SK-N-SH treated with all-trans-retinoic acid at 6 μM for 48 hours (cell line): ENCODE results near the gene CENPP.
"Not testable (repeated sequence)": the region's sequence is repeated elsewhere in the genome, so short reads cannot be mapped to it uniquely, and the experiment has no call there.

Experiments
- CSRNP3 ChIP-seq: fragments of 250-450 bp; sonication (Bioruptor Pico); IDR thresholded peaks from 2 replicates; pipeline ENCODE4 v1.5.1; 2021; ENCODE audit warnings: mild to moderate bottlenecking, moderate library complexity
- OSR1 ChIP-seq: fragments of 250-450 bp; sonication (Bioruptor Pico); IDR thresholded peaks from 2 replicates; pipeline ENCODE4 v1.8.0; 2022; ENCODE audit warnings: moderate library complexity, mild to moderate bottlenecking, inconsistent platforms
- PATZ1 ChIP-seq: fragments of 250-450 bp; sonication (Bioruptor Pico); IDR thresholded peaks from 2 replicates; pipeline ENCODE4 v1.8.0; 2020; ENCODE audit warnings: mild to moderate bottlenecking, moderate library complexity, borderline replicate concordance
- ZFP3 ChIP-seq: fragments of 250-450 bp; sonication (Bioruptor Pico); IDR thresholded peaks from 2 replicates; pipeline ENCODE4 v1.5.0; 2020; ENCODE audit warnings: mild to moderate bottlenecking, moderate library complexity

- not testable (repeated sequence) for TF ChIP-seq CSRNP3, PATZ1, OSR1, ZFP3 (CRISPR knock-in tag)
Measured at GRCh38 chr9:92573612-92574011, 247.9 kb downstream of the CENPP start.
